SH-SY5Y (cell line): Measurements from ENCODE around the gene HYDIN.

Experiments
- GATA2 ChIP-seq: IDR thresholded peaks from 2 replicates; pipeline ENCODE4 v1.6.1; 2011; ENCODE audit warnings: mild to moderate bottlenecking, low read depth, low read length
- GATA3 ChIP-seq: IDR thresholded peaks from 2 replicates; pipeline ENCODE4 v1.6.1; 2011; ENCODE audit warnings: low read depth, mild to moderate bottlenecking, low read length, moderate library complexity

GRCh38 chr16:71229344-71229743 is 1.2 kb downstream of the HYDIN start:
- no peak for TF ChIP-seq GATA2
- no peak for TF ChIP-seq GATA3
